ENCODE results near the gene TRAPPC5. TPM values are rescaled to one million over a fixed set of nuclear protein-coding genes. Genes with fewer than 3 reads are reported as not detected.

Gene TRAPPC5
- total RNA-seq, 1 donor from 2014 or later: 110 TPM

DNA sequence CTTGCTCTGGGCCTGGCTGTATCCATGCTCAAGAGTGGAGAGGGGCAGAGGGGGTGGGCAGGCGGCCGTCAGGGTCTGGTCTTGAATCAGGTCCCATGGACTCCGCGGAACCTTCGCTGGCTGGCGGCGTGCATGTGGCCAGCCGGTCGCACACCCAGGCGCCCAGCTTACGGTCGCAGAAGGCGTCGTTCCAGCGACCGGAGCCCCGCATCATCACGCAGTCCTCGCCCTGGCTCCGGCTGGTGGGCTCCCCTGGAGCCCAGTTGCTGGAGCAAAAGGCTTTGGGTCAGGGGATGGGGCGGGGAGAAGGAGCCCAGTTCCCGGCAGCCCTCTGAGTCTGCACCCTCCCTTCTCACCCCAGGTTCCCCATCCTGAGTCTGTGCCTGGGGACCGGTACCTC, 8.5 kb downstream of the TRAPPC5 start:
- DNase-seq (no peak), ATAC-seq (ENCODE audit: low read depth) (no peak)
- Mint-ChIP-seq H3K4me1 (peaks cover 23% of the 10 kb centered on the region), H3K27me3 (no peaks in the 10 kb centered on the region), H3K9me3 (no peaks in the 10 kb centered on the region), H3K4me3 (no peak overlapping the region), H3K36me3 (ENCODE audit: low read depth) (peaks cover 29% of the 10 kb centered on the region), H3K27ac (peak overlapping the region; percentile 20)
- CTCF ChIA-PET: no interaction called here
- TF ChIP-seq, protein P1, sequence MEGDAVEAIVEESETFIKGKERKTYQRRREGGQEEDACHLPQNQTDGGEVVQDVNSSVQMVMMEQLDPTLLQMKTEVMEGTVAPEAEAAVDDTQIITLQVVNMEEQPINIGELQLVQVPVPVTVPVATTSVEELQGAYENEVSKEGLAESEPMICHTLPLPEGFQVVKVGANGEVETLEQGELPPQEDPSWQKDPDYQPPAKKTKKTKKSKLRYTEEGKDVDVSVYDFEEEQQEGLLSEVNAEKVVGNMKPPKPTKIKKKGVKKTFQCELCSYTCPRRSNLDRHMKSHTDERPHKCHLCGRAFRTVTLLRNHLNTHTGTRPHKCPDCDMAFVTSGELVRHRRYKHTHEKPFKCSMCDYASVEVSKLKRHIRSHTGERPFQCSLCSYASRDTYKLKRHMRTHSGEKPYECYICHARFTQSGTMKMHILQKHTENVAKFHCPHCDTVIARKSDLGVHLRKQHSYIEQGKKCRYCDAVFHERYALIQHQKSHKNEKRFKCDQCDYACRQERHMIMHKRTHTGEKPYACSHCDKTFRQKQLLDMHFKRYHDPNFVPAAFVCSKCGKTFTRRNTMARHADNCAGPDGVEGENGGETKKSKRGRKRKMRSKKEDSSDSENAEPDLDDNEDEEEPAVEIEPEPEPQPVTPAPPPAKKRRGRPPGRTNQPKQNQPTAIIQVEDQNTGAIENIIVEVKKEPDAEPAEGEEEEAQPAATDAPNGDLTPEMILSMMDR (IDR thresholded peaks at IDR 0.05): no peak
- intact Hi-C loops (cut with micrococcal nuclease): no loop called here
- POLR2A ChIA-PET: interaction anchor here (0.8 to 1.2 kb wide), 3 partner anchors 9 to 17 kb away, joined by 3 to 4 read pairs (median 4); partner anchors contain the start of gene TRAPPC5

DNA sequence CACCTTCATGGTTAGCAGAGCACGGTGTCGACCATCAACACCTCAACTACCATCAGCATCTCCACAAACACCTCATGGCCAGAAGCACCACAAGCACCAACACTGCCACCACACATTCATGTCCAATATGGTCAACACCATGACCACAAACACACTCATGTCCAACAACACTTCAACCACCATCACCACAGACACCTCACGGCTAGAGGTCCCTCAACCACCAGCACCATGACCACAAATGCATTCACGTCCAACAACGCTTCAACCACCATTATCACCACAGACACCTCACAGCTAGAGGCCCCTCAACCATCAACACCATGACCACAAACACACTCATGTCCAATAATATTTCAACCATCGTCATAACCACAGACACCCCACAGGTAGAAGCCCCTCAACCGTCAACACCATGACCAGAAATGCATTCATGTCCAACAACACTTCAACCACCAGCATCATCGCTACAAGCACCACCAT, 10.2 kb downstream of the TRAPPC5 start:
- intact Hi-C loops (cut with micrococcal nuclease): no loop called here
- ChIA-PET POLR2A (interaction anchor here (2.0 kb wide), 1 partner anchor 15 kb away, joined by 4 read pairs; no protein-coding TSS in a partner anchor), CTCF (interaction anchor here (0.9 kb wide), 1 partner anchor 10 kb away, joined by 3 read pairs; the partner anchor contains the start of gene TRAPPC5)
- no peak for DNase-seq
- no peak for ATAC-seq (ENCODE audit: low read depth)
- peaks cover 32% of the 10 kb centered on the region for H3K4me1 Mint-ChIP-seq
- no peak overlapping the region for H3K27ac Mint-ChIP-seq
- TF ChIP-seq, protein P1 (IDR thresholded peaks at IDR 0.05): no peak
- no peaks in the 10 kb centered on the region for H3K27me3 Mint-ChIP-seq
- H3K4me3 Mint-ChIP-seq: no peak overlapping the region
- H3K36me3 Mint-ChIP-seq (ENCODE audit: low read depth): peaks cover 22% of the 10 kb centered on the region
- no peaks in the 10 kb centered on the region for H3K9me3 Mint-ChIP-seq

DNA sequence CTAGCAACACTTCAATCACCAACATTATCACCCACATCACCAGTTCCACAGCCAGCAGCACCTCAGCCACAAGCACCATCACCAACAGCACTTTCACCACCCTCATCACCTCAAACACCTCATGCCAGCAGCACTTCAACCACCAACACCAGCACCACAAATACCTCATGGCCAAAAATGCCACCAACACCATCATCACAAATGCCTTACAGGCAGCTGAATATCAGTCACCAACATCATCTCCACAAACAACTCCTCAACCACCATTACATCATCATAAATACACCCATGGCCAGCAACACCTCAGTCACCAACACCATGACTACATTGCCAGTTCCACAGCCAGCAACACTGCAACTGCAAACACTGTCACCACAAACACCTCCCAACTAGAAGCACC, 10.9 kb downstream of the TRAPPC5 start:
- Mint-ChIP-seq H3K4me1 (peaks cover 35% of the 10 kb centered on the region), H3K27me3 (no peaks in the 10 kb centered on the region), H3K9me3 (no peaks in the 10 kb centered on the region), H3K4me3 (no peak overlapping the region), H3K36me3 (ENCODE audit: low read depth) (peaks cover 22% of the 10 kb centered on the region), H3K27ac (no peak overlapping the region)
- POLR2A ChIA-PET: interaction anchor here (2.0 kb wide), 1 partner anchor 14 kb away, joined by 4 read pairs; no protein-coding TSS in a partner anchor
- intact Hi-C loops (cut with micrococcal nuclease): no loop called here
- TF ChIP-seq, protein P1 (IDR thresholded peaks at IDR 0.05): no peak
- ATAC-seq (ENCODE audit: low read depth) (no peak), DNase-seq (no peak)
- CTCF ChIA-PET: interaction anchor here (0.9 kb wide), 1 partner anchor 11 kb away, joined by 3 read pairs; the partner anchor contains the start of gene TRAPPC5

DNA sequence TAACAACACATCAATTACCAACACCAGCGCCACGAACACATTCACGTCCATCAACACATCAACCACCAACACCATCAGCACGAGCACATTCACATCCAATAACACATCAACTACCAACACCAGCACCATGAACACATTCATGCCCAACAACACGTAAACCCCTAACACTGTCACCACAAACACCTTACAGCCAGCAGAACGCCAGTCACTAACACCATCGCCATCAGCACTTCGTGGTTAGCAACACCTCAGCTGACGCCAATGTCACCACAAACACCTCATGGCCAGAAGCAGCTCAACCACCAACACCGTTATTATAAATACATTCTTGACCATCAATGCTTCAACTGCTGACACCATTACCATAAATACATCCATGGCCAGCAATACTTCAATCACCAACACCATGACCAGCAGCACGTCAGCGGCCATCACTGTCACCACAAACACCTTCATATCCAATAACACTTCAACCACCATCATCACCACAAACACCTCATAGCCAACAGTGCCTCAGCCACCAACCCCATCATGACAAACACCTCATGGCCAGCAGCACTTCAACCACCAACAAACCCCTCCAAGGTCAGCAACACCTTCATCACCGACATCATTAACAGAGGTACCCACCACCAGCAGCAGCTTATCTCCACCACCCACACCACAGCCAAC, 11.9 kb downstream of the TRAPPC5 start:
- peaks cover 40% of the 10 kb centered on the region for H3K4me1 Mint-ChIP-seq
- TF ChIP-seq, protein P1 (IDR thresholded peaks at IDR 0.05): no peak
- H3K27ac Mint-ChIP-seq: no peak overlapping the region
- no peaks in the 10 kb centered on the region for H3K27me3 Mint-ChIP-seq
- H3K4me3 Mint-ChIP-seq: no peak overlapping the region
- ATAC-seq (ENCODE audit: low read depth) (no peak), DNase-seq (no peak)
- POLR2A ChIA-PET: interaction anchor here (1.0 to 4.1 kb wide), 3 partner anchors 9 to 13 kb away, joined by 3 to 25 read pairs (median 7); partner anchors contain the start of genes FCER2 and TRAPPC5
- H3K9me3 Mint-ChIP-seq: no peaks in the 10 kb centered on the region
- H3K36me3 Mint-ChIP-seq (ENCODE audit: low read depth): peaks cover 30% of the 10 kb centered on the region
- CTCF ChIA-PET: no interaction called here
- intact Hi-C loops (cut with micrococcal nuclease): no loop called here

DNA sequence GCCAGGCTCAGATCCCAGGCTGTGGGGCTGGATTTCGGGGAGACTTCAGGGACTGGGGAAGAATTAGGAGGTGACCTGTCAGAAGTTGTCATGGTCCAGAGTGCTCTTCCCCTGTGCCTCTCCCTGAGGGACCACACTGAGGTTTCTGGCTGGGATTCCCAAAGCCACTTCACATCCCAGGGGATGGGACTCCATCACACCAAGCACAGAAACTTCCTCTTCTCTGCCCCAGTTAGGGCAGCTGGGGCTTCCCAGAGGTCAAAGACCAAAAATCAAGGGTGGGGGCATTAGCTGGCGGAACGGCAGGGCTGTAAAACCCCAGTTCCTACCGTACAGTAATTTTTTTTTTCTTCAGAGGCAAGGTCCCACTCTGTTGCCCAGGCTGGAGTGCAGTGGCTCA, 13.9 kb downstream of the TRAPPC5 start:
- CTCF ChIA-PET: interaction anchor here (0.8 to 1.6 kb wide), 2 partner anchors 11 to 57 kb away, joined by 3 to 4 read pairs; no protein-coding TSS in a partner anchor
- peak; percentile 62 for DNase-seq
- TF ChIP-seq, protein P1 (IDR thresholded peaks at IDR 0.05): no peak
- no peaks in the 10 kb centered on the region for H3K9me3 Mint-ChIP-seq
- H3K4me3 Mint-ChIP-seq: peak overlapping the region; percentile 60
- H3K27ac Mint-ChIP-seq: peak overlapping the region; percentile 86
- no peaks in the 10 kb centered on the region for H3K27me3 Mint-ChIP-seq
- peak; percentile 81 for ATAC-seq (ENCODE audit: low read depth)
- intact Hi-C loops (cut with micrococcal nuclease): loop anchor here (1.0 kb wide), 2 partner anchors 8 to 13 kb away; partner anchors contain the start of gene FCER2
- H3K36me3 Mint-ChIP-seq (ENCODE audit: low read depth): peaks cover 36% of the 10 kb centered on the region
- peaks cover 60% of the 10 kb centered on the region for H3K4me1 Mint-ChIP-seq
- POLR2A ChIA-PET: interaction anchor here (0.6 to 4.1 kb wide), 9 partner anchors 9 to 503 kb away, joined by 3 to 25 read pairs (median 6); partner anchors contain the start of gene TRAPPC5
